ENCODE results near the gene PTPA. TPM values are rescaled to one million over a fixed set of nuclear protein-coding genes. Genes with fewer than 3 reads are reported as not detected.

PTPA gene
- total RNA-seq, 2 experiments from 2014 or later: 83.0 to 94.5 TPM

GRCh38 chr9:129094387-129095169 is 16.6 kb upstream of the PTPA start:
- no peak for DNase-seq
- CTCF ChIA-PET: no interaction called here
- Mint-ChIP-seq H3K27me3 (ENCODE audit: low read depth) (no peaks in the 10 kb centered on the region), H3K27ac (no peak overlapping the region), H3K9me3 (no peaks in the 10 kb centered on the region), H3K4me1 (ENCODE audit: low read depth) (no peaks in the 10 kb centered on the region), H3K4me3 (no peak overlapping the region), H3K36me3 (ENCODE audit: low read depth) (peaks cover 8% of the 10 kb centered on the region)
- intact Hi-C loops (cut with micrococcal nuclease): no loop called here

- Mint-ChIP-seq H3K27me3 (ENCODE audit: low read depth) (no peaks in the 10 kb centered on the region), H3K9me3 (no peaks in the 10 kb centered on the region), H3K4me3 (no peak overlapping the region), H3K4me1 (ENCODE audit: low read depth) (no peaks in the 10 kb centered on the region), H3K36me3 (ENCODE audit: low read depth) (peaks cover 3% of the 10 kb centered on the region), H3K27ac (no peak overlapping the region)
- no peak for DNase-seq
- CTCF ChIA-PET: interaction anchor here (0.6 kb wide), 1 partner anchor 9 kb away, joined by 6 read pairs; no protein-coding TSS in a partner anchor
- intact Hi-C loops (cut with micrococcal nuclease): no loop called here
These were observed 16.0 kb upstream of the PTPA start for GRCh38 chr9:129095170-129095667.

GRCh38 chr9:129095908-129096307 is 15.3 kb upstream of the PTPA start:
- CTCF ChIA-PET: interaction anchor here (0.6 kb wide), 1 partner anchor 8 kb away, joined by 6 read pairs; no protein-coding TSS in a partner anchor
- Mint-ChIP-seq H3K27ac (no peak overlapping the region), H3K4me3 (no peak overlapping the region), H3K4me1 (ENCODE audit: low read depth) (no peaks in the 10 kb centered on the region), H3K27me3 (ENCODE audit: low read depth) (no peaks in the 10 kb centered on the region), H3K9me3 (no peaks in the 10 kb centered on the region), H3K36me3 (ENCODE audit: low read depth) (peaks cover 2% of the 10 kb centered on the region)
- DNase-seq: no peak
- intact Hi-C loops (cut with micrococcal nuclease): no loop called here

GRCh38 chr9:129097671-129098306 is 13.4 kb upstream of the PTPA start:
- CTCF ChIA-PET: interaction anchor here (0.6 to 0.9 kb wide), 2 partner anchors 36 to 109 kb away, joined by 3 read pairs; no protein-coding TSS in a partner anchor
- no peaks in the 10 kb centered on the region for H3K9me3 Mint-ChIP-seq
- no peak for DNase-seq
- no peaks in the 10 kb centered on the region for H3K27me3 Mint-ChIP-seq (ENCODE audit: low read depth)
- no peak overlapping the region for H3K4me3 Mint-ChIP-seq
- H3K36me3 Mint-ChIP-seq (ENCODE audit: low read depth): peaks cover 2% of the 10 kb centered on the region
- intact Hi-C loops (cut with micrococcal nuclease): no loop called here
- H3K4me1 Mint-ChIP-seq (ENCODE audit: low read depth): no peaks in the 10 kb centered on the region
- H3K27ac Mint-ChIP-seq: no peak overlapping the region

GRCh38 chr9:129098328-129098727 is 12.9 kb upstream of the PTPA start:
- no peaks in the 10 kb centered on the region for H3K27me3 Mint-ChIP-seq (ENCODE audit: low read depth)
- no peak overlapping the region for H3K27ac Mint-ChIP-seq

GRCh38 chr9:129100383-129101169 is 10.6 kb upstream of the PTPA start:
- DNase-seq: no peak
- Mint-ChIP-seq H3K4me1 (ENCODE audit: low read depth) (no peaks in the 10 kb centered on the region), H3K9me3 (no peaks in the 10 kb centered on the region), H3K4me3 (no peak overlapping the region), H3K36me3 (ENCODE audit: low read depth) (peaks cover 2% of the 10 kb centered on the region), H3K27ac (no peak overlapping the region), H3K27me3 (ENCODE audit: low read depth) (no peaks in the 10 kb centered on the region)
- CTCF ChIA-PET: no interaction called here
- intact Hi-C loops (cut with micrococcal nuclease): no loop called here

More at GRCh38 chr9:129098328-129098727, 12.9 kb upstream of the PTPA start:
- Mint-ChIP-seq H3K4me3 (no peak overlapping the region), H3K36me3 (ENCODE audit: low read depth) (peaks cover 2% of the 10 kb centered on the region), H3K4me1 (ENCODE audit: low read depth) (no peaks in the 10 kb centered on the region), H3K9me3 (no peaks in the 10 kb centered on the region)
- DNase-seq: no peak
- intact Hi-C loops (cut with micrococcal nuclease): no loop called here
- CTCF ChIA-PET: interaction anchor here (0.9 kb wide), 1 partner anchor 35 kb away, joined by 3 read pairs; no protein-coding TSS in a partner anchor

GRCh38 chr9:129101279-129101678 is 9.9 kb upstream of the PTPA start:
- no peaks in the 10 kb centered on the region for H3K4me1 Mint-ChIP-seq (ENCODE audit: low read depth)
- H3K27ac Mint-ChIP-seq: no peak overlapping the region
- H3K36me3 Mint-ChIP-seq (ENCODE audit: low read depth): peaks cover 2% of the 10 kb centered on the region
- CTCF ChIA-PET: no interaction called here
- DNase-seq: no peak
- H3K27me3 Mint-ChIP-seq (ENCODE audit: low read depth): no peaks in the 10 kb centered on the region
- H3K9me3 Mint-ChIP-seq: no peaks in the 10 kb centered on the region
- H3K4me3 Mint-ChIP-seq: no peak overlapping the region
- intact Hi-C loops (cut with micrococcal nuclease): no loop called here

- Mint-ChIP-seq H3K4me1 (ENCODE audit: low read depth) (no peaks in the 10 kb centered on the region), H3K9me3 (no peaks in the 10 kb centered on the region), H3K27ac (no peak overlapping the region), H3K36me3 (ENCODE audit: low read depth) (no peaks in the 10 kb centered on the region), H3K27me3 (ENCODE audit: low read depth) (no peaks in the 10 kb centered on the region), H3K4me3 (no peak overlapping the region)
- CTCF ChIA-PET: no interaction called here
- intact Hi-C loops (cut with micrococcal nuclease): no loop called here
- no peak for DNase-seq
These were observed 9.1 kb upstream of the PTPA start for GRCh38 chr9:129102095-129102525.

GRCh38 chr9:129102791-129103594 is 8.2 kb upstream of the PTPA start:
- Mint-ChIP-seq H3K27me3 (ENCODE audit: low read depth) (no peaks in the 10 kb centered on the region), H3K36me3 (ENCODE audit: low read depth) (no peaks in the 10 kb centered on the region), H3K4me1 (ENCODE audit: low read depth) (no peaks in the 10 kb centered on the region), H3K27ac (no peak overlapping the region), H3K4me3 (no peak overlapping the region), H3K9me3 (no peaks in the 10 kb centered on the region)
- intact Hi-C loops (cut with micrococcal nuclease): no loop called here
- CTCF ChIA-PET: interaction anchor here (0.7 kb wide), 1 partner anchor 28 kb away, joined by 3 read pairs; no protein-coding TSS in a partner anchor
- DNase-seq: peak; percentile 39

GRCh38 chr9:129103595-129103965 is 7.6 kb upstream of the PTPA start:
- no peak overlapping the region for H3K4me3 Mint-ChIP-seq
- no peaks in the 10 kb centered on the region for H3K36me3 Mint-ChIP-seq (ENCODE audit: low read depth)
- no peak for DNase-seq
- intact Hi-C loops (cut with micrococcal nuclease): no loop called here
- H3K27me3 Mint-ChIP-seq (ENCODE audit: low read depth): no peaks in the 10 kb centered on the region
- no peaks in the 10 kb centered on the region for H3K9me3 Mint-ChIP-seq
- H3K27ac Mint-ChIP-seq: no peak overlapping the region
- H3K4me1 Mint-ChIP-seq (ENCODE audit: low read depth): no peaks in the 10 kb centered on the region
- CTCF ChIA-PET: no interaction called here

GRCh38 chr9:129104051-129104450 is 7.2 kb upstream of the PTPA start:
- intact Hi-C loops (cut with micrococcal nuclease): no loop called here
- H3K9me3 Mint-ChIP-seq: no peaks in the 10 kb centered on the region
- CTCF ChIA-PET: interaction anchor here (0.6 kb wide), 1 partner anchor 8 kb away, joined by 6 read pairs; no protein-coding TSS in a partner anchor
- peaks cover 4% of the 10 kb centered on the region for H3K4me1 Mint-ChIP-seq (ENCODE audit: low read depth)
- DNase-seq: no peak
- no peak overlapping the region for H3K4me3 Mint-ChIP-seq
- H3K27ac Mint-ChIP-seq: no peak overlapping the region
- H3K36me3 Mint-ChIP-seq (ENCODE audit: low read depth): no peaks in the 10 kb centered on the region
- H3K27me3 Mint-ChIP-seq (ENCODE audit: low read depth): no peaks in the 10 kb centered on the region

Measured in activated naive CD4-positive, alpha-beta T cell treated with anti-CD3 and anti-CD28 coated beads for 36 hours (primary cell).